GM18858 (cell line): ENCODE data around the gene RHBDL1.
A peak's percentile ranks its signal among the peaks of the same experiment; 100 is the strongest.
"Not testable (repeated sequence)": the region's sequence is repeated elsewhere in the genome, so short reads cannot be mapped to it uniquely, and the experiment has no call there.

ENCODE experiments used
- ATAC-seq: cut with Tn5 transposase; IDR thresholded peaks from one replicate; pipeline ENCODE4 v1.9.1; 2021; ENCODE audit not compliant: unreplicated experiment

RHBDL1 gene

GRCh38 chr16:684071-684794 is 8.8 kb downstream of the RHBDL1 start, which contains the start of gene JMJD8:
Gene JMJD8 (minus strand): TSS chr16:684334. CDS start chr16:684319, 15 bp downstream.
- peak; percentile 43 for ATAC-seq

GRCh38 chr16:684961-685696 is 9.7 kb downstream of the RHBDL1 start:
- no peak for ATAC-seq

GRCh38 chr16:685967-686366 is 10.5 kb downstream of the RHBDL1 start:
- ATAC-seq = no peak

GRCh38 chr16:686459-687260 is 11.2 kb downstream of the RHBDL1 start:
- ATAC-seq = no peak

GRCh38 chr16:687499-687898 is 12.0 kb downstream of the RHBDL1 start:
- no peak for ATAC-seq

GRCh38 chr16:689175-689897 is 13.9 kb downstream of the RHBDL1 start:
- no peak for ATAC-seq

GRCh38 chr16:691242-691641 is 15.8 kb downstream of the RHBDL1 start:
- ATAC-seq = not testable (repeated sequence)

- no peak for ATAC-seq
Observed at GRCh38 chr16:692356-693108, 17.1 kb downstream of the RHBDL1 start.

- ATAC-seq = no peak
Observed at GRCh38 chr16:693364-693763, 17.9 kb downstream of the RHBDL1 start.

GRCh38 chr16:693766-694165 is 18.3 kb downstream of the RHBDL1 start:
- no peak for ATAC-seq

GRCh38 chr16:694187-694862 is 18.9 kb downstream of the RHBDL1 start:
- ATAC-seq = no peak

GRCh38 chr16:694863-695354 is 19.4 kb downstream of the RHBDL1 start:
- no peak for ATAC-seq

GRCh38 chr16:695355-696089 is 20.1 kb downstream of the RHBDL1 start:
- no peak for ATAC-seq

GRCh38 chr16:698911-699671 is 23.6 kb downstream of the RHBDL1 start:
- no peak for ATAC-seq

- ATAC-seq = no peak
Observed at GRCh38 chr16:700684-701584, 25.5 kb downstream of the RHBDL1 start.

- ATAC-seq = no peak
Observed at GRCh38 chr16:702341-702740, 26.9 kb downstream of the RHBDL1 start.

- ATAC-seq = no peak
Observed at GRCh38 chr16:703406-703805, 27.9 kb downstream of the RHBDL1 start.
